Trophoblast cell (in vitro differentiated cells and primary cell): ENCODE results near the gene BBS9.

Experiments
- DNase-seq, 2 donors: peaks; one replicate each; pipeline ENCODE4 v3.0.0-alpha.2; 2016
- H2AFZ ChIP-seq: 2 replicates; pipeline ENCODE4 v1.6.1; 2013; ENCODE audit warnings: low read length, moderate library complexity, mild to moderate bottlenecking; ENCODE audit not compliant: insufficient read depth, poor library complexity
- H2AK5ac ChIP-seq: 2 replicates; pipeline ENCODE4 v1.6.1; 2013; ENCODE audit warnings: mild to moderate bottlenecking, low read length
- H2BK120ac ChIP-seq: 2 replicates; pipeline ENCODE4 v1.6.1; 2013; ENCODE audit warnings: low read length, mild to moderate bottlenecking, moderate library complexity; ENCODE audit not compliant: insufficient read depth, poor library complexity
- H2BK12ac ChIP-seq: 2 replicates; pipeline ENCODE4 v1.6.1; 2013; ENCODE audit warnings: mild to moderate bottlenecking, low read length, moderate library complexity
- H2BK5ac ChIP-seq: 2 replicates; pipeline ENCODE4 v1.6.1; 2013; ENCODE audit warnings: low read length, low read depth, moderate library complexity, mild to moderate bottlenecking; ENCODE audit not compliant: poor library complexity
- H3K14ac ChIP-seq: 2 replicates; pipeline ENCODE4 v1.6.1; 2013; ENCODE audit warnings: mild to moderate bottlenecking, low read length
- H3K18ac ChIP-seq: 2 replicates; pipeline ENCODE4 v1.6.1; 2013; ENCODE audit warnings: mild to moderate bottlenecking, low read length
- H3K23ac ChIP-seq: 2 replicates; pipeline ENCODE4 v1.6.1; 2013; ENCODE audit warnings: low read length
- H3K27ac ChIP-seq: 2 replicates; pipeline ENCODE4 v1.5.1; 2013; ENCODE audit warnings: low read depth, mild to moderate bottlenecking, inconsistent platforms, low read length, moderate library complexity
- H3K27me3 ChIP-seq: 2 replicates; pipeline ENCODE4 v1.6.1; 2013; ENCODE audit warnings: inconsistent platforms, mild to moderate bottlenecking, low read length, moderate library complexity; ENCODE audit not compliant: insufficient read depth
- H3K36me3 ChIP-seq, 2 experiments: 1 replicate in 1 of 2; 2 replicates in 1 of 2; pipeline ENCODE4 v1.6.1; 2013; ENCODE audit warnings: low read length in 2 of 2, mild to moderate bottlenecking in 2 of 2, moderate library complexity in 1 of 2; ENCODE audit not compliant: insufficient read depth in 2 of 2, control insufficient read depth in 1 of 2
- H3K4ac ChIP-seq: 2 replicates; pipeline ENCODE4 v1.6.1; 2013; ENCODE audit warnings: low read depth, mild to moderate bottlenecking, low read length, moderate library complexity
- H3K4me1 ChIP-seq, 2 experiments: 1 replicate in 1 of 2; 2 replicates in 1 of 2; pipeline ENCODE4 v1.6.1; 2013; ENCODE audit warnings: low read length in 2 of 2, mild to moderate bottlenecking in 2 of 2, moderate library complexity in 1 of 2; ENCODE audit not compliant: insufficient read depth in 2 of 2, control insufficient read depth in 1 of 2
- H3K4me2 ChIP-seq: 2 replicates; pipeline ENCODE4 v1.6.1; 2013; ENCODE audit warnings: inconsistent platforms, mild to moderate bottlenecking, low read length, moderate library complexity
- H3K4me3 ChIP-seq: 2 replicates; pipeline ENCODE4 v1.5.1; 2013; ENCODE audit warnings: mild to moderate bottlenecking, low read depth, low read length, inconsistent platforms
- H3K79me1 ChIP-seq: one replicate; pipeline ENCODE4 v1.6.1; 2013; ENCODE audit warnings: low read length
- H3K79me2 ChIP-seq: 2 replicates; pipeline ENCODE4 v1.6.1; 2013; ENCODE audit warnings: low read length, mild to moderate bottlenecking; ENCODE audit not compliant: control insufficient read depth, insufficient read depth, poor library complexity
- H3K9ac ChIP-seq: 2 replicates; pipeline ENCODE4 v1.6.1; 2013; ENCODE audit warnings: mild to moderate bottlenecking, low read length
- H3K9me3 ChIP-seq: 2 replicates; pipeline ENCODE4 v1.6.1; 2013; ENCODE audit warnings: low read depth, mild to moderate bottlenecking, control low read depth, inconsistent platforms, low read length; ENCODE audit not compliant: insufficient read depth
- H4K12ac ChIP-seq: 2 replicates; pipeline ENCODE4 v1.6.1; 2013; ENCODE audit warnings: low read depth, mild to moderate bottlenecking, low read length, moderate library complexity
- H4K8ac ChIP-seq: 2 replicates; pipeline ENCODE4 v1.6.1; 2013; ENCODE audit warnings: low read depth, mild to moderate bottlenecking, low read length, moderate library complexity
- H4K91ac ChIP-seq: one replicate; pipeline ENCODE4 v1.6.1; 2013; ENCODE audit warnings: low read depth, mild to moderate bottlenecking, low read length, moderate library complexity
- WGBS: extraction: QIAGEN DNeasy Blood & Tissue Kit; methylation state at CpG from one replicate; pipeline ENCODE4 v1.1.7; 2013; ENCODE audit warnings: missing lambda C conversion rate; ENCODE audit not compliant: insufficient read length, insufficient coverage; ENCODE audit errors: extremely low coverage; 5-methylcytosine and 5-hydroxymethylcytosine counted together

Gene BBS9

DNA sequence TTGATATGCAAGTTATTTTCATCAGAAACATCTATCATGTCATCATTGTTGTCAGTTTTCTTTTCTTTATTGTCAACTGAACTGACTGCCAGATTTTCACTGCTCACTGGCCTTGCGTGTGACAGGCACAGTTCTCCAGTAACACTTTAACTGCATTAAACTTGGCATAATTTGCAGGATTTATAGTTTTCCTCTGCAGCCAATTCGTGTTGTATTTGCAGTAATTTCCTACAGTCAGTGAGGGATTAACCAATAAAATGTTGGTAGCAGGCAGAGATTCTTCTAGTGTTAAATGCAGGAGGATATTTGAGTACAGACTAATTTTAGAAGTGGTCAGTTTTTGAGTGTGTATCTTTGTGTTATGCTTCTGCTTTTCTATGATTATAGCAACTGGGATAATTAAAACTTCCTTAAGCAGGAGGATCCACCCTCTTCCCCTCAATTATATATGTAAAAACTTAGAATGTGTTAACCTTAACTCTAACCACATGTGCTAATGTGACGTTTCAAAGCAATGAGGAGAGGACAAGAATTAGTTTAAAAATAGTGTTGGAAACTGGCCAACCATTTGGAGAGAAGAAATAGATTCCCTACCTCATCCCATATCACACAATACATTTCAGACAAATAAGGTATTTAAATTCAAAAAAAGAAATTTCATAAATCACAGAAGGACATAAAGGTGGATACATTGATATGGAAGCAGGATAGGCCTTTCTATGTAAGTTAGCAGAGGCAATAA lies 410.5 kb downstream of the BBS9 start:
- H3K27ac ChIP-seq = no peak overlapping the region
- H3K9me3 ChIP-seq = peaks cover 3% of the 10 kb centered on the region
- no peak for DNase-seq
- H3K4me3 ChIP-seq = no peak overlapping the region
- no peak overlapping the region for H4K91ac ChIP-seq
- WGBS = no CpG with 5 or more reads among the region's 3 CpGs
- H3K4me1 ChIP-seq = no peaks in the 10 kb centered on the region
- H2AK5ac ChIP-seq = no peak overlapping the region
- H3K36me3 ChIP-seq = peaks cover 0 to 4% of the 10 kb centered on the region in 2 experiments
- H2BK12ac ChIP-seq = no peak overlapping the region
- no peak overlapping the region for H3K23ac ChIP-seq
- no peak overlapping the region for H3K14ac ChIP-seq
- no peak overlapping the region for H3K4ac ChIP-seq
- H3K27me3 ChIP-seq = no peaks in the 10 kb centered on the region
- no peak overlapping the region for H3K9ac ChIP-seq
- H2AFZ ChIP-seq = no peak overlapping the region
- no peaks in the 10 kb centered on the region for H3K79me1 ChIP-seq
- no peak overlapping the region for H4K8ac ChIP-seq
- no peak overlapping the region for H3K18ac ChIP-seq
- H2BK120ac ChIP-seq = no peak overlapping the region
- no peak overlapping the region for H4K12ac ChIP-seq
- no peaks in the 10 kb centered on the region for H3K79me2 ChIP-seq
- no peak overlapping the region for H3K4me2 ChIP-seq
- no peak overlapping the region for H2BK5ac ChIP-seq

- Histone ChIP-seq H3K79me1 (no peaks in the 10 kb centered on the region), H2BK120ac (no peak overlapping the region), H4K91ac (no peak overlapping the region), H3K14ac (no peak overlapping the region), H3K4ac (no peak overlapping the region), H3K18ac (no peak overlapping the region), H3K79me2 (no peaks in the 10 kb centered on the region), H4K12ac (no peak overlapping the region), H3K27ac (no peak overlapping the region), H3K4me2 (no peak overlapping the region), H3K36me3 (no peaks in the 10 kb centered on the region), H3K27me3 (no peaks in the 10 kb centered on the region), H2BK12ac (no peak overlapping the region), H3K9ac (no peak overlapping the region), H3K23ac (no peak overlapping the region), H2BK5ac (no peak overlapping the region), H2AFZ (no peak overlapping the region), H2AK5ac (no peak overlapping the region), H4K8ac (no peak overlapping the region), H3K4me3 (no peak overlapping the region), H3K4me1 (no peaks in the 10 kb centered on the region), H3K9me3 (no peaks in the 10 kb centered on the region)
- DNase-seq = no peak
Observed at GRCh38 chr7:33547880-33548279, 418.5 kb downstream of the BBS9 start.

- Histone ChIP-seq H2BK120ac (no peak overlapping the region), H3K36me3 (no peaks in the 10 kb centered on the region), H3K4me3 (no peak overlapping the region), H3K27me3 (no peaks in the 10 kb centered on the region), H4K8ac (no peak overlapping the region), H4K12ac (no peak overlapping the region), H3K23ac (no peak overlapping the region), H2BK5ac (no peak overlapping the region), H2AFZ (no peak overlapping the region), H3K4ac (no peak overlapping the region), H2BK12ac (no peak overlapping the region), H3K79me1 (no peaks in the 10 kb centered on the region), H3K79me2 (no peaks in the 10 kb centered on the region), H3K9ac (no peak overlapping the region), H3K27ac (no peak overlapping the region), H2AK5ac (no peak overlapping the region), H3K18ac (no peak overlapping the region), H3K4me1 (no peaks in the 10 kb centered on the region), H4K91ac (no peak overlapping the region), H3K4me2 (no peak overlapping the region), H3K14ac (no peak overlapping the region), H3K9me3 (no peaks in the 10 kb centered on the region)
- no CpG with 5 or more reads among the region's 2 CpGs for WGBS
- DNase-seq = no peak
Observed at GRCh38 chr7:33550363-33550762, 421.0 kb downstream of the BBS9 start.

- Histone ChIP-seq H3K79me2 (no peaks in the 10 kb centered on the region), H2BK5ac (no peak overlapping the region), H3K27ac (no peak overlapping the region), H3K4me2 (no peak overlapping the region), H4K8ac (no peak overlapping the region), H3K79me1 (no peaks in the 10 kb centered on the region), H2BK120ac (no peak overlapping the region), H3K18ac (no peak overlapping the region), H3K9ac (no peak overlapping the region), H3K4me3 (no peak overlapping the region), H2AK5ac (no peak overlapping the region), H3K4me1 (no peaks in the 10 kb centered on the region), H3K9me3 (no peaks in the 10 kb centered on the region), H2BK12ac (no peak overlapping the region), H2AFZ (no peak overlapping the region), H3K4ac (no peak overlapping the region), H3K23ac (no peak overlapping the region), H4K12ac (no peak overlapping the region), H3K14ac (no peak overlapping the region), H3K36me3 (no peaks in the 10 kb centered on the region), H3K27me3 (no peaks in the 10 kb centered on the region), H4K91ac (no peak overlapping the region)
- no peak for DNase-seq
- no CpG with 5 or more reads among the region's 3 CpGs for WGBS
Observed at GRCh38 chr7:33550979-33551378, 421.6 kb downstream of the BBS9 start.
